Measurements from ENCODE around the gene RAD51B. TPM values are rescaled to one million over a fixed set of nuclear protein-coding genes. Genes with fewer than 3 reads are reported as not detected.

The RAD51B gene
- total RNA-seq, 1 donor from 2014 or later: 8.9 TPM

DNA sequence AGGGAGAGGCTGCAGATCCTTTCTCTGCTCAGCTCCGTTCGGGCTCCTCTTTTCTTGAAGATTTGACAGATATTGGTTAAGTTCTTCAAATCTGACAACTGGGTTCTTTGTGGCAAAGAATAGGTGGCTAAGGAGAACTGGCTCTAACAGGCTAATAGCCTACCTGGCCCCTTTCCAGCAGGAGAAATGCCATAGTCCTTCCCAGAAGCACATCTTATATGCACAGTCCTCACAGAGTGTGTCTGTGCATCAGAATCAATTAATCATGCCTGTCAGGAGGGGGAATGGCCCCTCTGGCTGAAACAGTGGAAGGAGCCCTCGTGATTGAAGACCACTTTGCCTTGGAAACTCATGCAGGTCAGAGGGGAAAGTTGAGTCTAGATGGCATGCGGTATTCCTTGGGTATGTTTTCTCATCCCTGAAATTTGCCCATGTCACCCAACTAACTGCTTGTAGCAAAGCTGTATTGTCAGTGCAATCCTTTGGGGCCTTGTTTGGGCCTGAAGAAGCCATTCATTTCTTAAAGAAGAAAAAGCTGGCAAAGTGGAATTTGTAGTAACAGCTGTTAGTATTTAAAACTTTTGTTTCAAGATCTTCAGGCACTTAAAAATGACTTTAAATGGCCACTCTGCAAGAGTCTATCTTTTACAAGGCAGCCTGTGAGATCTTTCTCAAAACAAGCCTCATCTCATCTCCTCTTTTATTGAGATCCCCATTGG, 721.8 kb downstream of the RAD51B start:
- no peak for DNase-seq (ENCODE audit: low read depth in 2 of 2)

DNA sequence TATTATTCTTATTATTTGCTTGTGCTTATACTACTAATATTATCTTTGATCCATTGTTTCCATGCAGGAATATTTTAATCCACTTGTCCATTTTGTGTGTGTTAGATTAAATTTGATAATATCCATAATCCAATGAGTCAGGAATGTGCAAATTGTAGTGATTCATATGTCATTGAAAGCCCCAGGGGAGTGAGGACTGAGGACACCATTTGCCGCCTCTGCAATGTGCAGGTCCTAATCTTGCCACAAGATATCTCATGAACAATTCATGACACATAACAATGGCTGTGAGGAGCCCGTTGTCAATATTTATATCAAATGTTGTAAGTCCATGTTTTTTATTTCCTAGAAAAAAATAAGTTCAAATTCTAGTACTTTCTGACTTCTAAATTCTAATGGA, 722.8 kb downstream of the RAD51B start:
- no peak for DNase-seq (ENCODE audit: low read depth in 2 of 2)

GRCh38 chr14:68543516-68543915, 723.9 kb downstream of the RAD51B start:
- DNase-seq (ENCODE audit: low read depth in 2 of 2): no peak

- peak in 1 of 2 donors; percentile 86 for DNase-seq (ENCODE audit: low read depth in 2 of 2)
Measured at GRCh38 chr14:68544081-68544892, 724.7 kb downstream of the RAD51B start.

DNA sequence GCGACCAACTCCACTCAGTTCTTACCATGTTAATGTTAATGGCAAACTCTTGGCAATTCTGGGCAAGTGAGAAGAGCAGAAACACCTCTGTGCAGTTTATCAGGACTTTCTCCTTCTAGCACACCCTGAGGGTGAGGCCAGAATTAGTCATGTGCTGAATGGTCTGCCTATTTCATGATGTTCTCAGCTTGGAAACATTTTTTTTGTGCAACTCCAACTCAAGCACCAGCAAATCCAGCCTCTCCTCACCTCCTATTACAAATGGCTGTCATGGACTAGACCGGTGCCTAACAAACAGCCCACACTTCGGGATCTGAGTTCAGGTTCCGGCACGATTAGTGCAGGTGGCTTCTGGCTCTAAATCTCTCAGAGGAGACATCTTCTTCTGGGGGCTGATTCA, 727.3 kb downstream of the RAD51B start:
- DNase-seq (ENCODE audit: low read depth in 2 of 2): peak in 1 of 2 donors; percentile 35

DNA sequence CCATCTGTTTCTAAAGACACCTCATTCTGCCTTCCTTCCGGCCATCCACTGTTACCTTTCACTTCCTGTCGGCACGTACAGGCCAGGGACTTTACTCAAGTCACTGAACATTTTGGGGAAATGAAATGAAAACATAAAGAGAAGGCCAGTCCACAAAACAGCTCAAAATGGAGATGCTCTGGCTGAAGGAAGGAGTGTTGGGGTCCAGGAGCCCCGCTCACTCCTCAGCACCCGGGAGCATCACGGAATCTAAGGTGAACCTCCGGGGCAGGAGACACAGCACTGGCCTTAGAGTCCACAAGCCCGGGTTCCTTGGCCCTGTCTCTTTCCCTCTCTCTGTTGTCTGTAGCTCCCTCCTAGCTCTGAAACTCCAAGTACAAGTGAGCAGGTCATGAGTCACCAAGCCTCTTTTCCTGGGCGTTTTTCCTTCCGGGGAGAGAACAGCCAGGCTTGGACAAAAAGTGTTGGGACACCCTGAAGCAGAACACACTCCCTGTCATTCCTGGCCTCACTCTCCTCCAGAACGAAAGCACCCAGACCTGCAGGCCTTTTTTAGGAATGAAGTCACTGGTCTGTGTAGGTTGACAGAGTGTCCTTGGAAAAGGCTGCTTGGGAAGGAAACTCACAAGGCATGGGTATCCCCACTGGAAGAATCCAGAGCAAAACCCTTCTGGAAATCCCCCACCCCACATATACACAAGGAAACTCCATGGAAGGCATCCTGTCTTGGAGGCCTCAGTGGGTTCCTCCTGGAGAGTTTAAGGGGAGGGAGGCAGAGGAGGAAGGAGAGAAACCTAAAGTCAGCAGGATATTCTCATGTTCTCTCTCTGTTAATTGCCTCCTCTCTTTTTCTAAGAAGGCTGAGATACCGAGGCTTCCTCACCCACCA, 728.0 kb downstream of the RAD51B start:
- DNase-seq (ENCODE audit: low read depth in 2 of 2): peak in 1 of 2 donors; percentile 69

GRCh38 chr14:68548194-68549076, 728.9 kb downstream of the RAD51B start:
- peak in 1 of 2 donors; percentile 85 for DNase-seq (ENCODE audit: low read depth in 2 of 2)

GRCh38 chr14:68550338-68550715, 730.7 kb downstream of the RAD51B start:
- DNase-seq (ENCODE audit: low read depth in 2 of 2): peak; percentile 54 to 65

DNA sequence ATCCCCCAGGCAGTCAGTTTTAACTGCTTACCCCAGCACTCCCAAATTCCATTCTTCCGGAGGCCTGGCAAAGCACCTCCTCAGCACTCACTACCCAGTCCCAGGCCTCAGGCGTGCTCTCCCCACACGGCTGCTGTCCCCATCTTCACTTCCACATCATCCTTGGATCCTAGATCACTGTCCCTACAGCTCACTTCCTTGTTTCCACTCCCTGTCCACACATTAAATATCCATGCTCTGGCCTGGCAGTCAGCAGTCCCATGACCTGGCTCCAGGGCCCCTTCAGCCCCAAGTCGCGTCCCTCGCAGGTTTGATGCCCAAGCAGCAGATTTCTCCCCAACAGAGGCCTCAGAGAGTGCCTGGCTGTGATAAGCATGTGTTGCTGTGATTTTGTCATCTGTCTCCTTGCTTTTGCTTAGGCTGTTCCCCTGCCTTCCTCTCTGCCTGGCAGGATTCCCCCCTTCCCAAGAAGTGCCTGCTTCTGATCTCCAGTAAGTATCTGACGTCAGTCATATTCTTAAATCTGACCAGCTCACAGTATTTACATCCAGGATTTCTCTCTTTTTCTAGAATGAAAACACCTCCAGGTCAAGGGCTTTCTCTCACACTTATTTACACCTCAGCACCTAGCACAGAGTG, 731.6 kb downstream of the RAD51B start:
- DNase-seq (ENCODE audit: low read depth in 2 of 2): no peak

GRCh38 chr14:68552075-68552474, 732.5 kb downstream of the RAD51B start:
- no peak for DNase-seq (ENCODE audit: low read depth in 2 of 2)

GRCh38 chr14:68552602-68553001, 733.0 kb downstream of the RAD51B start:
- peak in 1 of 2 donors; percentile 85 for DNase-seq (ENCODE audit: low read depth in 2 of 2)

GRCh38 chr14:68553311-68553710, 733.7 kb downstream of the RAD51B start:
- DNase-seq (ENCODE audit: low read depth in 2 of 2): peak in 1 of 2 donors; percentile 19

DNA sequence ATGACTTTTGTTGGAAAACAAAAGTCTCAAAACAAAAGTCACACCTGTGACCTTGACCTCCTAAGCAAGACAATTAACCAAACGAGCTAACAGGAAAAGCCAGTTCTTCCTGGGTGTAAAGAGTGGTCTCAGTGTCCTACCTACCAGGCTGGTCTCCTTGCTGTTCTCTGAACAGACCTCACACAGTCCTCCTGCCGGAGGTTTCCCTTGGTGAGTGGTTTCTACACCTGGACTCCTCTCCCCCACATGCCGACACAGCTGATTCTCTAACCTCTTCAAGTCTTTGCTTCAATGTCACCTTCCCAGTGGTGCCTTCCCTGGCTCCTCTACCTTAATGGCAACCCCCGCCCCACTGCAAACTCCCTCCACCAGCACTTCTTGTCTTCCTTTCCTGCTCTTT, 734.7 kb downstream of the RAD51B start:
- no peak for DNase-seq (ENCODE audit: low read depth in 2 of 2)

DNA sequence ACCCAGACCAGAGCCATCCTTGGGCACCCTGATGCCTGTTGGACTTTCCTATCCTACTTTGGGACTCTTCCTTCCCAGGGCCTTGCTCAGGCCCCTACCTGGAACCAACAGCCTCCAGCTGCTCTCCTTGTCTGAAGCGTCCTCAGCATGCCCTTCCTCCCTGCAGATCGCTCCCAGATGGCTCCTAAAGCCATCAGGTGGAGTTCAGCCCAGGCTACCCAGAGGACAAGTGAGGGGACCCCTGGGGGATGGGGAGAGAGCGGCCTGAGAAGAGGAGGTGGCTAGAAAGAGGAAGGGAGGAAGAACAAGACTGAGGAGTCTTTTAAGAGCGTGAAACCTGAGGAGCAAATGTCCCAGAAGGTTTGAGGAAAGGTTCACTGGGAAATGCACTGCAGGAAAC, 736.7 kb downstream of the RAD51B start:
- no peak for DNase-seq (ENCODE audit: low read depth in 2 of 2)

DNA sequence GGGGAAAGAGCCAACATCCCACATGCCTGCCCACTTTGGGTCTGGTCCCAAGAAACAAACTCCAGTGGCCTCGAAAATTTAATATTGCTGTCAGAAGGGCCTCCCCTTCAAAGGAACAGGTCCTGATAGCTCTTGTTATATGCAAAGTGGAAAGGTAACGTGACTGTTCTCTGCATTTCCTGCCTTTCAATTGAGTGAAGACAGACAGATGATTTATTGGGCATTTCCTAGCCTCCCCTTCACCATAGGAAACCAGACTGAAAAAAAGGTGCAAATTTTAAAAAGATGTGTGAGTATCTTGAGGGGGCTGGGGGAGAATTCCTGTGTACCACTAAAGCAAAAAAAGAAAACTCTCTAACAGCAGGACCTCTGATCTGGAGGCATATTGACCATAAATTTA, 738.1 kb downstream of the RAD51B start:
- peak; percentile 54 to 80 for DNase-seq (ENCODE audit: low read depth in 2 of 2)

DNA sequence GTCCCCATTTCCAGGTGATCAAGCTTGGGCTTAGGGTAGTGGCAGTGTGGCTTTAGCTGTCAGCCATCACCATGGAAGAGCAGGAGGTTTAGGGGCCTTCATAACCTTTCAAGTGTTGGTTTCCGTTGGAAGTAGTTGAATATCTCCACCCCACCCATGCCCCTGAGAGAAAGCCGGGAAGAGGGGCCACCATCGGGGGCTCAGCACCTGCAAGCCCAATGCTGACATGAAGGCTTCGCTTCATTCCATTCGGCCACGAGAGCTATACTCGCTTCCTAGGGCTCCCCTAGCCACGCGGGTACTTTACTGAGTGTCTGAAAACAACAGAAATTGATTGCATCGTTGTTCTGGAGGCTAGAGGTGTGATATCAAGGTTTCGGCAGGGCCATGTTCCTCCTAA, 738.5 kb downstream of the RAD51B start:
- no peak for DNase-seq (ENCODE audit: low read depth in 2 of 2)

DNA sequence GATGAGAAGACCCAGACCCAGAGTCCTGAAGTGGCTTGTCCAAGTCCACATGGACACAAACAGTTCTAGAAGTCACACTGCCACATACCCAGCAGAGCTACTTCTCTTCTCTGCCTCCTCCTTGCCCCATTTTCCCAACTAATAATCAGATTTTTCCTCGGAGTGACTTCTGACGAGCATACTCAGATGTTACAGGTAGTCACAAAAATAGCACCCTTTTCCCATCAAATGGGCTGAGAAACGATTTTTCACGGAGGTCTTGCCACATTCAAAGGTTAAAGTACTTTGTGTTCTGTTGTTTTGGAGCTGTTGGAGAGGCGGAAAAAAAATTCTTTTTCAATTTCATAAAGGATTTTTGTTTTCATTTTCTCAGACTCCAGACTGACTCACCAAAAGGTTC, 740.4 kb downstream of the RAD51B start:
- DNase-seq (ENCODE audit: low read depth in 2 of 2): no peak

GRCh38 chr14:68561531-68562007, 742.0 kb downstream of the RAD51B start:
- DNase-seq (ENCODE audit: low read depth in 2 of 2): no peak

DNA sequence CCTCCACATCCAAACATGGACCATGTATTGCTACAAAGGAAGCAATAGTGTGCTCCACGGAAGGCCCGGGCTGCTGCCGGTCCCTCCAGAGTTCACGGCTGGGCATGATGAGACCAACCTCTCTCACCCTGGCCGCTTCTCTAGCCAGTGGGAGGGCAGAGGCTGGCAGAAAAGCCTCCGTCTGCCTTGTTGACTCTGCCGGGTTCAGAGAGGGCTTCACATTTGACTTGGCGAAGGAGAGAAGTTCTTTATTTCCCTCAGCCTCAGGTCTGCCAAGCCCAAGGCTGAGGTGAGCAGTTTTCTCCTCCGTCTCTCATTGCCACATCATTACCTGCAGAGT, 743.3 kb downstream of the RAD51B start:
- DNase-seq (ENCODE audit: low read depth in 2 of 2): no peak

All from lung microvascular endothelial cell (primary cell).